ENCODE data around the gene ITGA6. TPM values are rescaled to one million over a fixed set of nuclear protein-coding genes. Genes with fewer than 3 reads are reported as not detected.

The ITGA6 gene
- total RNA-seq, 1 experiment from 2014 or later, result 78.3 TPM

- no peak overlapping the region; a peak in 1 of 7 replicates for H3K27ac Mint-ChIP-seq
- Histone ChIP-seq H2BK20ac (ENCODE audit: low read depth, low read length, poor library complexity, severe bottlenecking) (no peak overlapping the region), H3K27me3 (ENCODE audit: insufficient read depth, low read length) (no peaks in the 10 kb centered on the region), H4K8ac (replicated peaks; ENCODE audit: insufficient read length, low read depth, low read length) (no peak overlapping the region), H2AK5ac (ENCODE audit: insufficient read length, low read length) (no peak overlapping the region), H3K4me1 (ENCODE audit: insufficient read depth, low read length) (no peaks in the 10 kb centered on the region), H2BK15ac (ENCODE audit: low read depth, low read length) (no peak overlapping the region), H3K23me2 (ENCODE audit: insufficient read length, low read depth, low read length, poor library complexity, severe bottlenecking) (no peaks in the 10 kb centered on the region), H3K23ac (ENCODE audit: insufficient read length, low read depth, low read length) (no peak overlapping the region), H2BK120ac (ENCODE audit: low read depth, low read length, poor library complexity, severe bottlenecking) (no peak overlapping the region), H3K79me1 (ENCODE audit: insufficient read depth, low read depth, low read length, poor library complexity, severe bottlenecking) (no peaks in the 10 kb centered on the region), H2AFZ (ENCODE audit: low read length) (no peak overlapping the region), H3K18ac (ENCODE audit: insufficient read length, low read depth, low read length) (no peak overlapping the region), H3K9ac (ENCODE audit: extremely low read depth, insufficient read length, low read length) (no peak overlapping the region), H2BK12ac (ENCODE audit: insufficient read length, low read depth, low read length) (no peak overlapping the region), H3K4ac (ENCODE audit: low read depth, low read length) (no peak overlapping the region), H4K5ac (ENCODE audit: insufficient read length, low read depth, low read length) (no peak overlapping the region), H4K91ac (ENCODE audit: insufficient read length, low read depth, low read length) (no peak overlapping the region), H2BK5ac (ENCODE audit: insufficient read length, low read length) (no peak overlapping the region), H3K4me2 (ENCODE audit: insufficient read depth, insufficient read length, low read length) (no peak overlapping the region), H4K20me1 (ENCODE audit: control insufficient read depth, insufficient read depth, insufficient read length) (no peaks in the 10 kb centered on the region), H3K14ac (ENCODE audit: insufficient read depth, low read length) (no peak overlapping the region), H3T11ph (ENCODE audit: low read length) (no peak overlapping the region), H3K79me2 (ENCODE audit: insufficient read depth, low read length) (no peaks in the 10 kb centered on the region), H3K9me3 (ENCODE audit: control insufficient read depth, low read depth, low read length) (no peaks in the 10 kb centered on the region), H3K56ac (ENCODE audit: insufficient read length, low read depth, low read length) (no peak overlapping the region), H3K27ac (ENCODE audit: insufficient read length, low read depth, low read length) (no peak overlapping the region)
- H3K36me3 Mint-ChIP-seq (ENCODE audit: insufficient read depth in 1 of 3, low read depth in 3 of 3), result peaks cover 0 to 8% (median 2%) of the 10 kb centered on the region in 3 experiments; a peak in 2 of 7 replicates
- H3K9me3 Mint-ChIP-seq, result peaks cover 9 to 12% of the 10 kb centered on the region in 2 experiments; a peak in 3 of 5 replicates
- H3K27me3 Mint-ChIP-seq (ENCODE audit: low read depth), result peaks cover 6% of the 10 kb centered on the region
- no peak overlapping the region for H3K4me3 Mint-ChIP-seq
- WGBS (ENCODE audit: extremely low coverage, insufficient read length, low lambda C conversion rate), result no CpG with 5 or more reads among the region's 1 CpG
- DNase-seq, result no peak
- peaks cover 13 to 21% of the 10 kb centered on the region in 2 experiments for H3K4me1 Mint-ChIP-seq
- no peak for TF ChIP-seq CTCF (conservative IDR thresholded peaks at IDR 0.05)
These were observed 10.8 kb upstream of the ITGA6 start for GRCh38 chr2:172416447-172417058.

Data from H9 (cell line).